Retinal pigment epithelial cell (primary cell): ENCODE results near the gene PCDHB12.
"Not testable (repeated sequence)": the region's sequence is repeated elsewhere in the genome, so short reads cannot be mapped to it uniquely, and the experiment has no call there.

ENCODE experiments used
- DNase-seq: peaks from one replicate; pipeline ENCODE4 v3.0.0-alpha.2; 2010; ENCODE audit warnings: low read depth
- H3K4me3 ChIP-seq: 2 replicates; pipeline ENCODE4 v1.5.1; 2011; ENCODE audit warnings: mild to moderate bottlenecking, low read length, control low read depth, moderate library complexity
- TF ChIP-seq, protein P1 (sequence below): conservative IDR thresholded peaks from 2 replicates; pipeline ENCODE4 v1.5.1; 2011; ENCODE audit warnings: low read depth, low read length, control low read depth, inconsistent platforms

Gene PCDHB12

DNA sequence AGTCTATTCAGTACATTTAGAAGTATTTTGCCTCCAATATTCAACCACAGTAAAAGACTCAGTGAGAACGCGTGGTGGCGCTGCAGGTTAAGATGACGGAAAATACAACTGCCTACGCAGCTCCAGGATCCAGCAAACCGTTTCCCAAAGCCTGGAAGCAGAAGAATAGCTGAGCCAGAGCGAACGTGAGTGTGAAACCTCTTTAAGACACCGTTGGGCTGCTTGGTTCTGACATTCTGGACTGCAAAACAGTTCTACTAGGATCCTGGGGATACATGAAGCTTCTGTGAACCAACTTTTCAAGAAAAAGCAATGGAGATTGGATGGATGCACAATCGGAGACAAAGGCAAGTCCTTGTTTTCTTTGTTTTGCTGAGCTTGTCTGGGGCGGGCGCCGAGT lies 26.3 kb upstream of the PCDHB12 start, which contains the start of gene PCDHB16:
TSS of gene PCDHB16 (plus strand) at position 140 of the 400 bp plus-strand sequence. CDS start at position 313, 173 bp downstream.
- TF ChIP-seq, protein P1, sequence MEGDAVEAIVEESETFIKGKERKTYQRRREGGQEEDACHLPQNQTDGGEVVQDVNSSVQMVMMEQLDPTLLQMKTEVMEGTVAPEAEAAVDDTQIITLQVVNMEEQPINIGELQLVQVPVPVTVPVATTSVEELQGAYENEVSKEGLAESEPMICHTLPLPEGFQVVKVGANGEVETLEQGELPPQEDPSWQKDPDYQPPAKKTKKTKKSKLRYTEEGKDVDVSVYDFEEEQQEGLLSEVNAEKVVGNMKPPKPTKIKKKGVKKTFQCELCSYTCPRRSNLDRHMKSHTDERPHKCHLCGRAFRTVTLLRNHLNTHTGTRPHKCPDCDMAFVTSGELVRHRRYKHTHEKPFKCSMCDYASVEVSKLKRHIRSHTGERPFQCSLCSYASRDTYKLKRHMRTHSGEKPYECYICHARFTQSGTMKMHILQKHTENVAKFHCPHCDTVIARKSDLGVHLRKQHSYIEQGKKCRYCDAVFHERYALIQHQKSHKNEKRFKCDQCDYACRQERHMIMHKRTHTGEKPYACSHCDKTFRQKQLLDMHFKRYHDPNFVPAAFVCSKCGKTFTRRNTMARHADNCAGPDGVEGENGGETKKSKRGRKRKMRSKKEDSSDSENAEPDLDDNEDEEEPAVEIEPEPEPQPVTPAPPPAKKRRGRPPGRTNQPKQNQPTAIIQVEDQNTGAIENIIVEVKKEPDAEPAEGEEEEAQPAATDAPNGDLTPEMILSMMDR, result peak; percentile 20
- H3K4me3 ChIP-seq, result peak within 1 kb of the TSS; percentile 8
- DNase-seq, result no peak

DNA sequence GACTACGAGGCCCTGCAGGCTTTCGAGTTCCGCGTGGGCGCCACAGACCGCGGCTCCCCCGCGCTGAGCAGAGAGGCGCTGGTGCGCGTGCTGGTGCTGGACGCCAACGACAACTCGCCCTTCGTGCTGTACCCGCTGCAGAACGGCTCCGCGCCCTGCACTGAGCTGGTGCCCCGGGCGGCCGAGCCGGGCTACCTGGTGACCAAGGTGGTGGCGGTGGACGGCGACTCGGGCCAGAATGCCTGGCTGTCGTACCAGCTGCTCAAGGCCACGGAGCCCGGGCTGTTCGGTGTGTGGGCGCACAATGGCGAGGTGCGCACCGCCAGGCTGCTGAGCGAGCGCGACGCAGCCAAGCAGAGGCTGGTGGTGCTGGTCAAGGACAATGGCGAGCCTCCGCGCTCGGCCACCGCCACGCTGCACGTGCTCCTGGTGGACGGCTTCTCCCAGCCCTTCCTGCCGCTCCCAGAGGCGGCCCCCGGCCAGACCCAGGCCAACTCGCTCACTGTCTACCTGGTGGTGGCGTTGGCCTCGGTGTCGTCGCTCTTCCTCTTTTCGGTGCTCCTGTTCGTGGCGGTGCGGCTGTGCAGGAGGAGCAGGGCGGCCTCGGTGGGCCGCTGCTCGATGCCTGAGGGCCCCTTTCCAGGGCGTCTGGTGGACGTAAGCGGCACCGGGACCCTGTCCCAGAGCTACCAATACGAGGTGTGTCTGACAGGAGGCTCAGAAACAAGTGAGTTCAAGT lies 24.2 kb upstream of the PCDHB12 start:
- not testable (repeated sequence) for DNase-seq

DNA sequence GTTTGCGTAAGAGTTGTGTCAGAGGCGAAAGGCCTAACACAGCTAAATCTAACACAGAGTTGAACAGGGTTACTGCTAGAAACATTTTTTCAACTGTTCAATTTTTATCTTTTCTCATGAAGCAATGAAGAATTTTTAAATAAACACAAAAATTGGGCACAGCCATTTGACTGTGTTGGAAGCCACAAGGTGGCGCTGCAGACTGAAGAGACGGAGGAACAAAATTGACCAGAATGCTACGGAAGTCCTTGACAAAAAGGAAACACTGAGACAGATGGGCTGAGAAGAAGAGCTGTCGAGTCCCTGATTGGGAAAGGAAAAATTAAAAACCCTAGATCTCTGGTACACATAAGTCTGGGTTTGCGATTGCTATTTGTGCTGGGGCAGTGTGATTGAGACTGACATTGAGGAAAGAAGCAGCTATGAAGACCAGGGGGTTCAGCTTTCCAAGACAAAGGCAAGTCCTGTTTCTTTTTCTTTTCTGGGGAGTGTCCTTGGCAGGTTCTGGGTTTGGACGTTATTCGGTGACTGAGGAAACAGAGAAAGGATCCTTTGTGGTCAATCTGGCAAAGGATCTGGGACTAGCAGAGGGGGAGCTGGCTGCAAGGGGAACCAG lies 21.5 kb upstream of the PCDHB12 start, which contains the start of gene PCDHB9:
TSS of gene PCDHB9 (plus strand) at position 265 of the 616 bp plus-strand sequence. CDS start at position 423, 158 bp downstream.
- H3K4me3 ChIP-seq, result no peak within 1 kb of the TSS
- no peak for DNase-seq
- TF ChIP-seq, protein P1, result peak; percentile 34

More for the DNA sequence above, 24.2 kb upstream of the PCDHB12 start:
- not testable (repeated sequence) for H3K4me3 ChIP-seq

DNA sequence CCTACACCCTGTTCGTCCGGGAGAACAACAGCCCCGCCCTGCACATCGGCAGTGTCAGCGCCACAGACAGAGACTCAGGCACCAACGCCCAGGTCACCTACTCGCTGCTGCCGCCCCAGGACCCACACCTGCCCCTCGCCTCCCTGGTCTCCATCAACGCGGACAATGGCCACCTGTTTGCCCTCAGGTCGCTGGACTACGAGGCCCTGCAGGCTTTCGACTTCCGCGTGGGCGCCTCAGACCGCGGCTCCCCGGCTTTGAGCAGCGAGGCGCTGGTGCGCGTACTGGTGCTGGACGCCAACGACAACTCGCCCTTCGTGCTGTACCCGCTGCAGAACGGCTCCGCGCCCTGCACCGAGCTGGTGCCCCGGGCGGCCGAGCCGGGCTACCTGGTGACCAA lies 19.8 kb upstream of the PCDHB12 start:
- DNase-seq, H3K4me3 ChIP-seq: not testable (repeated sequence)

DNA sequence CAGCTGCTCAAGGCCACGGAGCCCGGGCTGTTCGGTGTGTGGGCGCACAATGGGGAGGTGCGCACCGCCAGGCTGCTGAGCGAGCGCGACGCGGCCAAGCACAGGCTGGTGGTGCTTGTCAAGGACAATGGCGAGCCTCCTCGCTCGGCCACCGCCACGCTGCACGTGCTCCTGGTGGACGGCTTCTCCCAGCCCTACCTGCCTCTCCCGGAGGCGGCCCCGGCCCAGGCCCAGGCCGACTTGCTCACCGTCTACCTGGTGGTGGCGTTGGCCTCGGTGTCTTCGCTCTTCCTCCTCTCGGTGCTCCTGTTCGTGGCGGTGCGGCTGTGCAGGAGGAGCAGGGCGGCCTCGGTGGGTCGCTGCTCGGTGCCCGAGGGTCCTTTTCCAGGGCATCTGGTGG lies 19.4 kb upstream of the PCDHB12 start:
- not testable (repeated sequence) for DNase-seq, H3K4me3 ChIP-seq

DNA sequence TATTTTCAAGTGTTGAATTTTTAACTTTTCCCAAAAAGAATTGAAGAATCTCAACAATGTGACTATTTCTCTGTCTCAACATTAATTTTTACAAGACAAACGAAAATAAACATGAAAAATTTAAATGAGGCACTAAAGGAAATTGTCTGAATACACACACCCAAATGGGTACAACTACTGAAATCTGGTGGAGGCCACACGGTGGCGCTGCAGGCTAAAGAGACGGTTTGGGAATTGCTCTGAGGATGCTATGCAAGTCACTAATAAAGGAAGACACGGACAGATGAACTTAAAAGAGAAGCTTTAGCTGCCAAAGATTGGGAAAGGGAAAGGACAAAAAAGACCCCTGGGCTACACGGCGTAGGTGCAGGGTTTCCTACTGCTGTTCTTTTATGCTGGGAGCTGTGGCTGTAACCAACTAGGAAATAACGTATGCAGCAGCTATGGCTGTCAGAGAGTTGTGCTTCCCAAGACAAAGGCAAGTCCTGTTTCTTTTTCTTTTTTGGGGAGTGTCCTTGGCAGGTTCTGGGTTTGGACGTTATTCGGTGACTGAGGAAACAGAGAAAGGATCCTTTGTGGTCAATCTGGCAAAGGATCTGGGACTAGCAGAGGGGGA lies 16.3 kb upstream of the PCDHB12 start, which contains the start of gene PCDHB10:
TSS of gene PCDHB10 (plus strand) at position 244 of the 616 bp plus-strand sequence. CDS start at position 444, 200 bp downstream.
- no peak for DNase-seq
- H3K4me3 ChIP-seq, result no peak within 1 kb of the TSS
- TF ChIP-seq, protein P1, result peak; percentile 21

DNA sequence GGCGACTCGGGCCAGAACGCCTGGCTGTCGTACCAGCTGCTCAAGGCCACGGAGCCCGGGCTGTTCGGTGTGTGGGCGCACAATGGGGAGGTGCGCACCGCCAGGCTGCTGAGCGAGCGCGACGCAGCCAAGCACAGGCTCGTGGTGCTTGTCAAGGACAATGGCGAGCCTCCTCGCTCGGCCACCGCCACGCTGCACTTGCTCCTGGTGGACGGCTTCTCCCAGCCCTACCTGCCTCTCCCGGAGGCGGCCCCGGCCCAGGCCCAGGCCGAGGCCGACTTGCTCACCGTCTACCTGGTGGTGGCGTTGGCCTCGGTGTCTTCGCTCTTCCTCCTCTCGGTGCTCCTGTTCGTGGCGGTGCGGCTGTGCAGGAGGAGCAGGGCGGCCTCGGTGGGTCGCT lies 14.2 kb upstream of the PCDHB12 start:
- not testable (repeated sequence) for H3K4me3 ChIP-seq, DNase-seq

DNA sequence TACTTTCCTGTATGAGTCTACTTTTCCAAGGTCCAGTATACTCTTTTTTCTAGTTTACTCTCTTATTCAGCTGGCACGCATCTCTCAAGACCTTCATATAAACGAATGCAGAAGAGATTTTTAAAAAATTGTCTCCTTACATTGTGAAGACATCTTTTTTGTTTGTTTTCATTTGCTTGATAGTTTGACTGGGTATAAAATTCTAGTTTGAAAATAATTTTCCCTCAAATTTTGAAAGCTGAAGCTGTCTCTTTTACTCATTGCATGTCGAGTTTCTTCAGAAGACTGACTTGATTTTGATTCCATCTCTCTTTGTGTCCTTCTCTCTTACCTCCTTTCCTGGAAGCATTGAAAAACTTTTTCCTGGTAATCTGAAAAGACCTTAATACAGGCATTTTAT lies 12.2 kb upstream of the PCDHB12 start:
- TF ChIP-seq, protein P1, result no peak
- no peak for DNase-seq
- no peak overlapping the region for H3K4me3 ChIP-seq
